GM13976 (cell line): Measurements from ENCODE around the gene HUS1B.
A peak's percentile ranks its signal among the peaks of the same experiment; 100 is the strongest.

Source experiments
- DNase-seq: peaks from one replicate; pipeline ENCODE4 v3.0.0; 2012; ENCODE audit warnings: low spot score
- in situ Hi-C: fragments of 300-500 bp; cut with MboI; formaldehyde crosslinking; loops from one replicate; pipeline ENCODE4 v1.12.0; 2022; ENCODE audit warnings: low sequenced_read_pairs, mixed read lengths, inconsistent platforms; ENCODE audit not compliant: unreplicated experiment
- TF ChIP-seq, protein P1 (sequence below): IDR thresholded peaks from 2 replicates; pipeline ENCODE4 v1.5.1; 2012; ENCODE audit warnings: borderline replicate concordance, mild to moderate bottlenecking; ENCODE audit not compliant: insufficient read depth; ENCODE audit errors: extremely low read depth, missing control alignments, control extremely low read depth

HUS1B gene

DNA sequence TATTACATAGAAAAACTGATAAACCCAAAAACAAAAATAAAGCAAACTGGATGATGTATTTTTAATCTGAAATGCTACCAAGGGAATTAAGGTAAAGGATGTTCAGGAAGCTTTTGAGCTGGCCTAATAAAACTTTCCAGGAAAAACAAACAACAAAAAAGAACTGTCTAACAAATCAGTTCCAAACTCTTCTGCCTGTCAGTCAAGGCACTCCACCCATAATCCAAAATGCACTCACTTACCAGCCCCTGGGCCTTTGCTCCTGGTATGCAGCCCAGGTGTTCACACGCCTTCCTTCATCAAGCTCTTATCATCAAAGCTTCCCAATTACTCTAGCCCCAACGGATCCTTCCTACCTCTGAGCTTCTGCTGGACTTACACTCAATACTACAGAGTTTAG is 32.3 kb upstream of the HUS1B start:
- TF ChIP-seq, protein P1, sequence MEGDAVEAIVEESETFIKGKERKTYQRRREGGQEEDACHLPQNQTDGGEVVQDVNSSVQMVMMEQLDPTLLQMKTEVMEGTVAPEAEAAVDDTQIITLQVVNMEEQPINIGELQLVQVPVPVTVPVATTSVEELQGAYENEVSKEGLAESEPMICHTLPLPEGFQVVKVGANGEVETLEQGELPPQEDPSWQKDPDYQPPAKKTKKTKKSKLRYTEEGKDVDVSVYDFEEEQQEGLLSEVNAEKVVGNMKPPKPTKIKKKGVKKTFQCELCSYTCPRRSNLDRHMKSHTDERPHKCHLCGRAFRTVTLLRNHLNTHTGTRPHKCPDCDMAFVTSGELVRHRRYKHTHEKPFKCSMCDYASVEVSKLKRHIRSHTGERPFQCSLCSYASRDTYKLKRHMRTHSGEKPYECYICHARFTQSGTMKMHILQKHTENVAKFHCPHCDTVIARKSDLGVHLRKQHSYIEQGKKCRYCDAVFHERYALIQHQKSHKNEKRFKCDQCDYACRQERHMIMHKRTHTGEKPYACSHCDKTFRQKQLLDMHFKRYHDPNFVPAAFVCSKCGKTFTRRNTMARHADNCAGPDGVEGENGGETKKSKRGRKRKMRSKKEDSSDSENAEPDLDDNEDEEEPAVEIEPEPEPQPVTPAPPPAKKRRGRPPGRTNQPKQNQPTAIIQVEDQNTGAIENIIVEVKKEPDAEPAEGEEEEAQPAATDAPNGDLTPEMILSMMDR = no peak
- in situ Hi-C loops = no loop called here
- DNase-seq = no peak

DNA sequence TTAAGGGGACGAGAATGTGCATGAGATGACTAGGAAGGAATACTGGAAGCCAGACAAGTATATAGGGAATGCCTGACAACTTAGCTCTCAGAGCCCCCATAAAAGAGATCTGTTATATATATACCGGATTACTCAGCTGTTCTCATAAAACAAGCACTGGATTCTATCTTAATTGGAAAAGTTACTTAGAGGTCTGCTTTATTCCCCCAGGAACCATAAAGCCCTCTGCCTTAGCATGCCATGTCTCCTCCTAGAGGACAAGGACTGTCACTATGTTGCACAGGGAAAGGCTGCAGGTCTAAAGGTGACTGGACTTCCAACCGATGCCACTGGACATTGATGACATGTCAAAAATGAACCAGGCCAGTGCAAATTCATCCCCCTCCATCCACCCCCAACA is 29.6 kb upstream of the HUS1B start:
- TF ChIP-seq, protein P1 = peak; percentile 10
- in situ Hi-C loops = no loop called here
- DNase-seq = no peak

DNA sequence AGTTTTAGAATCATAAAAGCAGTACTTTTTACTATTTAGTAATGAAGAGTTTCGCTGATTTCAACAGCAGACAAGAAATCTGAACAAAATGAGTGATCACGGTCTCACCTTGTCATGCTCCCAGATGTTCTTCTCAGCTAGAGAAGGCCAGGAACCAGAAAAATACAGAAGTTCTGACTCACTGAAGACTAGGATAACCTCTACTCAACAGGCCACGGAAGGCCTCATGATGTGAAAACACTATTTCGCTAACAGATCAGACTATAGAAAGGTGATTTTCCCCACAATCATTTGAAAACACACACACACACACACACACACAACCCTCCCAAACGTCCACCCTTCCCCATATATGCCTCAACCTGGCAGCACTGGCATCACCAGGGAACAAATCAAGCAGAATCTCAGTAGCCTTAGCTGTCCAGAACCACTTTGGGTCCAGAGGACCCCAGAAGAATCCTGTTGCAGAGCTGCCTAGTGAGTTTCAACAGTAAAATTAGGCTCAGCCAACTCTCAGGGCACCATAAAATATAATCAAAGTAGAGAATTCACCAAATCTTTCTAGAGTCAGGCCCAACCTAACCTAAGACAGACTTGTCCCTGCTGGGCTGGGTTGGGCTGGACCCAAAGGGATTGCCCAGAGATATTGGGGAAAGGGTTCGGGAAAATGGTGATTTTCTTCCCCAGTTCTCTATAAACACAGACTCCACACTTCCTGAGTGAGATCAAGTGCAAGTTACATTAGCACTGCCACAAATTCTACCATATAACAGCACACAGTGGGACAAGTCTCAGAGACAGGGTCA is 28.1 kb upstream of the HUS1B start:
- in situ Hi-C loops = no loop called here
- TF ChIP-seq, protein P1 = no peak
- DNase-seq = peak; percentile 76

DNA sequence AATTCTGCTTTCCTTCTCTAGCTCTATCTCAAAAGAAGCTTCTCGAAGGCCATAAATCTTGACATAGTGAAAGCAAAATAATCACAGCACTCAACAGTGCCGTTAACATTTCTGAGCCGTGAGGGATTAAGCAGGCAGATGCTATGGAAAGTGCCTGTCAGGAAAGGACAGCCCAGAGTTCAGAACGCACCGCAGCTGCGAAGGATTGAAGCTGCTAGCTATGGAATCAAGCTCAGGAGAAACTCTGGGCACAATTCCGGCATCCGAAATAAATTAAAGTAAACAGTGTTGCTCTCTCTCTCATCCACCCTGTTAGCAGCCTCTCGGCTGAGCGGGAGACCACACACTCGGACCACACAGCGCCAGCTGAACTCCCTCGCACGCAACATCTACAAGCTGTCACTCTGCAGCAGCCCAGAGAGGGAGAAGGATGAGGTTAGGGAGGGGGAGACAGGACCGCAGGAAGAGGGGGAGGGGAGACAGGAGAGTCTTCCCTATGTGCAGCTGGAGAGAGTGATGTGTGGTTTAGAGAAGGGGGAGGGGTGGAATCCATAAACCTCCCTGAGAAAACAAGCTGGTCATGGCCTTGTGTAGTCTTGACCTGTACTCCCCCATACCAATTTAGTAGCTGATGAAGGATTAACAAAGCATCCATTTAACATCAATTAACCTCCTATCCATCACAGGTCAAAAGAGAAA is 27.0 kb upstream of the HUS1B start:
- in situ Hi-C loops = no loop called here
- no peak for DNase-seq
- TF ChIP-seq, protein P1 = no peak

DNA sequence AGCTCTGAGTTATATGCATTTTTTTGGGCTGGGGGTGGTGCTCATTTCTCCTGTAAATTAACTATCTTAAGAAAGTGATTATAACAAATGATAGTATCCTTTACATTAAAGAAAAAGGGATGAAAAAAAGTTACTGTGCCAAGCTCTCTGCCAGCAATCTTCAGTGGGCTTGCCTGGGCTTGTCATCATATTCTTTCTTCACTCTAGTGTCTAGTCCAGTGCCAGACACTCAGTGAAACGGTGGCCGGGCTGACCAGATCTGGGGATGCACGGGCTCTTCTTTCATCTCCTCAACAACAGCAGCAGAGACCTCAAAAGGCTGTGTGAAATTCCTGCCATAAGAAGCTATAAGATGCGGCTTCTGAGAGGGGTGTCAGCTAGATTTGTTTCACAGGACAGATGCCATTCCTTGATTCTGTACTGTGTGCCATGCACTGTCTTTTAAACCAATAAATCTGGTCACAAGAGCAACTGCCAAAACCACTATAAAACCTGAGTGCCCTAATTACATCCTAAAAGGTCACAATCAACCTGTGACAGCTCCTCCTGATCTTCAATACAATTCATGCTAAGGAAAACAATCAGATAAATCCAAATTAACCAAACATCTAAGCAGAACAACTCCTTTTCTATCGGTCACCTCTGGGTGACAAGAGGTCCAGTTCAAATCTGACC is 23.9 kb upstream of the HUS1B start:
- in situ Hi-C loops = no loop called here
- no peak for DNase-seq
- TF ChIP-seq, protein P1 = no peak

DNA sequence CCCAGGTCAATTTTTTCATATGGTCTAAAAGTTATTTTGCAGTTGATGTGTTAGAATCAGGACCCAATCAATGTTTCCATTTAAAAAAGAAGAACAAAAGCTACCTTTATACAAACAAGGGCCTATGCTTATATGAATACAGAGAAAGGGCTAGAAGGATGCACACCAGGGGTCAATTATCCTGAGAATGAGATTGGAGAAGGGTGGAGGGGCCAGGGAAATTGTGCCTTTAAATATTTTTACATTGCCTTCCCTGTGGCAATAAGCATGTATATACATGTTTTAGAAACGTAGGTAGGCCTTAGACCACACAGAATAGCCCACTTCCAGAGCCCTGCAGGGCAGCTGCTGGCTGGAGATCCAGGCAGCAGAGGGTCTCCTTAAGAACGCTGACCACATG is 23.4 kb upstream of the HUS1B start:
- in situ Hi-C loops = no loop called here
- TF ChIP-seq, protein P1 = no peak
- no peak for DNase-seq
